SJCRH30 (cell line): ENCODE data around the gene FAM76A. TPM values are rescaled to one million over a fixed set of nuclear protein-coding genes. Genes with fewer than 3 reads are reported as not detected.

Experiments used
- DNase-seq, 2 experiments: peaks; one replicate each; pipeline ENCODE4 v3.0.0-alpha.2; 2015 to 2020
- H3K27ac ChIP-seq: fragments of 250-450 bp; sonication (Bioruptor Pico); 2 replicates; pipeline ENCODE4 v1.5.1; 2020; ENCODE audit warnings: mild to moderate bottlenecking, moderate library complexity
- H3K27me3 ChIP-seq: fragments of 250-450 bp; sonication (Bioruptor Pico); 2 replicates; pipeline ENCODE4 v1.5.1; 2020; ENCODE audit warnings: mild to moderate bottlenecking, moderate library complexity
- H3K36me3 ChIP-seq: fragments of 250-450 bp; sonication (Bioruptor Pico); 2 replicates; pipeline ENCODE4 v1.5.1; 2020; ENCODE audit warnings: mild to moderate bottlenecking, moderate library complexity
- H3K4me1 ChIP-seq: fragments of 250-450 bp; sonication (Bioruptor Pico); 2 replicates; pipeline ENCODE4 v1.5.1; 2020; ENCODE audit warnings: mild to moderate bottlenecking, moderate library complexity
- H3K4me3 ChIP-seq: fragments of 250-450 bp; sonication (Bioruptor Pico); 2 replicates; pipeline ENCODE4 v1.5.1; 2020; ENCODE audit warnings: mild to moderate bottlenecking, moderate library complexity
- H3K9me3 ChIP-seq: fragments of 250-450 bp; sonication (Bioruptor Pico); replicated peaks from 2 replicates; pipeline ENCODE4 v1.5.1; 2020; ENCODE audit warnings: mild to moderate bottlenecking, moderate library complexity
- total RNA-seq: library from RNA; depleted of rRNA; stranded (reverse); fragments of >200 nt; shearing (Covaris generic); gene quantifications from 2 replicates; pipeline ENCODE4 v1.2.3, GENCODE V29; 2014

FAM76A gene
- total RNA-seq, 1 experiment from 2014 or later, result 13.0 TPM

DNA sequence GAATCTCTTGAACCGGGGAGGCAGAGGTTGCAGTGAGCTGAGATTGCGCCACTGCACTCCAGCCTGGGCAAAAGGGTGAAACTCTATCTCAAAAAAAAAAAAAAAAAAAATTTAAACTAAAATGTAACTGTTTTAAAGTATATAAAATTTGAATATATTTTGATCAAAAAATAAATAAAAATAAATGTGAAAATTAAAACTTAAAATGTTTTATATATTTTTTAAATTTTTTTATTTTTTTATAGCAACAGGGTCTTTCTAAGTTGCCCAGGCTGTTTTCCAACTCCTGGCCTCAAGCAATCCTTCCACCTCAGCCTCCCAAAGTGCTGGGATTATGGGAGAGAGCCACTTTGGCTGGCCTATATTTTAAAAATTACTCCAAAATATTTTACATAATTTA lies 15.2 kb upstream of the FAM76A start:
- peaks cover 9% of the 10 kb centered on the region; the same call in 1 of the 2 replicates for H3K4me1 ChIP-seq
- H3K27me3 ChIP-seq, result no peaks in the 10 kb centered on the region
- H3K4me3 ChIP-seq, result no peak overlapping the region
- no peaks in the 10 kb centered on the region for H3K36me3 ChIP-seq
- H3K9me3 ChIP-seq, result 0 out of 2 replicates have a peak, but pooled peaks cover 4% of the 10 kb centered on the region
- no peak for DNase-seq
- no peak overlapping the region for H3K27ac ChIP-seq

DNA sequence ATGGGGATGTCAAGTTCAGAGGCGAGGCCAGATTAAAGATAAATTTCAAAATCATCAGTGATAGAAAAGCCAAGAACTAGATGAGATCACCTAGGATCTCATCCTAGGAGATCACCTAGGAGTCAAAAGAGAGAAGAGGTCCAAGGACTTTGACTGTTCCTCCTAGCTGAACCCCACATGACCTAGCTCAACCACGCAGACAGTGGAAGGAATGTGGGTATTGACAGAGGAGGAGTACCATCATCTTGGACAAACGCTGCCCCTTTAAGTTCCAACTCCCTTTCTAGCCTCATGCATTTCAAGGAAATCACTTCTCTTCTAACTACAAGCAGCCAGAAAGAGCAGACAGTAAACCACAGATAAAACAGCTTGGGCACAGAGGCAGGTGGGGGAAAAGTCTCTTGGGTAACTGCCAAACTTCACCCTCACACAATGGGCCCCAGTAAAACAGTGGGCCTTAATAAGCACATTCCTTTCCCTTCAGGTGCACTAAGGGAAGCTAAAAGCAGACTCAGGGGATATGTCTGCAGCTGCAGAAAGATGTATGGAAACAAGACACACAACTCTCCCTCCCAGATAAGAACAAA lies 12.5 kb upstream of the FAM76A start:
- Histone ChIP-seq H3K27me3 (no peaks in the 10 kb centered on the region), H3K4me1 (peaks cover 9% of the 10 kb centered on the region; the same call in 1 of the 2 replicates), H3K27ac (no peak overlapping the region), H3K4me3 (no peak overlapping the region), H3K36me3 (no peaks in the 10 kb centered on the region), H3K9me3 (peaks cover 10% of the 10 kb centered on the region; the same call in 1 of the 2 replicates)
- DNase-seq, result peak in 1 of 2 experiments; percentile 28

DNA sequence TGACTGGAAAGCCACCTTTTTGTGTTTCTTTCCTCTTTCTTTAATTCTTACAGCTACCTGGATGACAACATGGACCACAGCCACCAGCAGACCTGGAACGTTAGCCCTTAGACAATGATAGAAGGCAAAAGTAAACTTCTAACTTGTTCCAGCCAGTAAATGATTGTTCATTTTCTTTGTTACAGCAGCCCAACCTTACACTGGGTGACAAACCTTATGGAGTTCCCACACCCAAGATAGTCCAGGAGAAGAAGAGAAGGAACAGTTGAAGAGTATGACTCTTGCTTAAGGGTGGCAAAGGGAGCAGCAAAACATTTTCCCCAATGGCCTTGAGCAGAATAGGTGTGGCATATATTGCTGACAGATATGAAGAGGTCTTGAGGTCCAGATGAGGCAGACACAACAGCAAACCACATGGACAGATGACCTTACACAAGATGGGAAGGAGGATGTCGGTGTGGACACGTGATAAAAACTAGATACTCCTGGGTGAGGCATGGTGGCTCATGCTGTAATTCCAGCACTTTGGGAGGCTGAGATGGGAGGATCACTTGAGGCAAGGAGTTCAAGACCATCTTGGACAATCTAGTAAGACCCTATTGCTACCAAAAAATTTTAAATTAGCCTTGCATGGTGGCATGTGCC lies 11.8 kb upstream of the FAM76A start:
- peaks cover 9% of the 10 kb centered on the region; the same call in 1 of the 2 replicates for H3K4me1 ChIP-seq
- no peaks in the 10 kb centered on the region for H3K27me3 ChIP-seq
- H3K4me3 ChIP-seq, result no peak overlapping the region
- peaks cover 6% of the 10 kb centered on the region; the same call in 1 of the 2 replicates for H3K9me3 ChIP-seq
- no peak overlapping the region for H3K27ac ChIP-seq
- no peak for DNase-seq
- H3K36me3 ChIP-seq, result no peaks in the 10 kb centered on the region

DNA sequence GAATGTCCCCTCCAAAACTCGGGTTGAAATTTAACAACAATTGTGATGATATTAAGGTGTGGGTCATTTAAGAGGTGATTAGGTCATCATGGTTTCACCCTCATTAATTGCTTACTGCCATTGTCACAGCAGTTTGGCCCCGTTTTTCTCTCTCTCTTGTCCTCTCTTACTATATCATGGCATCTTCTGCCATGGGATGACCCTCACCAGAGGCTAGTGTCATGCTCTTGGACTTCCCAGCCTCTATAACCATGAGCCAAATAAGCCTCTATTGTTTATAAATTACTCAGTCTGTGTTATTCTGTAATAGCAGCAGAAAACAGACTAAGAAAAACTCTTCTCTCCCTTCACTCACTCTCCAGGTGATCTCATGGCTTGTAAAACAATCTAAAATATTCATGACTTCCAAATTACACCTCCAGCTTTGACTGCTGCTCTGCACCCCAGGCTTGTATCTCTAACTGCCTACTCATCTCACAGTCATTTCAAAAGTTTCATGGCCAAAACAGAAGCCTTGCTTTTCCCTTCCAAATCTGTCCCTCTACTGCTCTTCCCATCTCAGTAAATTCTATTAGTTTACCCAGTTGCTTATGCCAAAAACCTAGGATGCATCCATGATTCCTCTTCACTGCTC lies 9.4 kb upstream of the FAM76A start:
- Histone ChIP-seq H3K27ac (no peak overlapping the region), H3K9me3 (peaks cover 6% of the 10 kb centered on the region; the same call in 1 of the 2 replicates), H3K36me3 (no peaks in the 10 kb centered on the region), H3K27me3 (no peaks in the 10 kb centered on the region), H3K4me3 (no peak overlapping the region), H3K4me1 (peaks cover 9% of the 10 kb centered on the region; the same call in 1 of the 2 replicates)
- DNase-seq, result no peak

DNA sequence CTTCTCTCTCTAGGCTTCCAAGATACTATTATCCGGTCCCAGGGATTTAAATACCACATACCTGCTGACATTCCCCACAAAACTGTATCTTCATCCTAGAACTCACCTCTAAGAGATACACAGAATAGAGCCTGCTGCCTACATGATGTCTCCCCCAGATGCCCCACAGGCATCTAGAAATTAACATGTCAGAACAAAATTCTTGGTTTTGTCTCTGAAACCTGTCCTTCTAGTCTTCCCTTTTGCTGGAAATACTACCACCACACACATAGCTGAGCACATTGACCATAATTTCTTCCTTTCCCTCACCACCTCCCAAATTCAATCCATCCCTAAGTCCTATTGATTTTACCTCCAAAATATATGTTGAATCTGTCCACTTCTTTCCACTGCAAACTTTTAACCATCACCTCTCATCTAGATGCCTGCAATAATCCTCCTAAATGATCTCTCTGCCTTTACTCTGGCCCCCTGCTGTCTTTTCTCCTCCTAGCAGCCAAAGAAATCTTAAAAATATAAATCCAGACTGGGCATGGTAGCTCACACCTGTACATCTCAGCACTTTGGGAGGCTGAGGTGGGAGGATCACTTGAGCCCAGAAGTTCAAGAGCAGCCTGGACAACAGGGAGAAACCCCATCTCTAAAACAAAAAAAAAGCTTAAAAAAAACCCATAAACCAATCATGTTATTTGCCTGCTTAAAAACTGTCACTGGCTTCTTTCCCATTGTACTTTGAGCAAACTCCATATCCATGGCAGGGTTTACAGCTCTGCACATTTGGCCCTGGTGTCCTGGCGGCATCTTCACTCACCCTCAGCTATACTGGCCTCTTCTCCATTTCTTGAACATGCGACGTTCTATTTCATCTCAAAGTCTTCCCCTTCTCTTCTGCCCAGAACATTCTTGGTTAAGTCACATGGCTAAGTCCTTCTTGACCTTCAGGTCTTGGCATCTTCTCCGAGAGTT lies 6.2 kb upstream of the FAM76A start:
- Histone ChIP-seq H3K36me3 (no peaks in the 10 kb centered on the region), H3K4me1 (peaks cover 4% of the 10 kb centered on the region; the same call in 1 of the 2 replicates), H3K4me3 (no peak overlapping the region), H3K27ac (no peak overlapping the region), H3K9me3 (peaks cover 6% of the 10 kb centered on the region; the same call in 1 of the 2 replicates), H3K27me3 (no peaks in the 10 kb centered on the region)
- DNase-seq, result no peak

DNA sequence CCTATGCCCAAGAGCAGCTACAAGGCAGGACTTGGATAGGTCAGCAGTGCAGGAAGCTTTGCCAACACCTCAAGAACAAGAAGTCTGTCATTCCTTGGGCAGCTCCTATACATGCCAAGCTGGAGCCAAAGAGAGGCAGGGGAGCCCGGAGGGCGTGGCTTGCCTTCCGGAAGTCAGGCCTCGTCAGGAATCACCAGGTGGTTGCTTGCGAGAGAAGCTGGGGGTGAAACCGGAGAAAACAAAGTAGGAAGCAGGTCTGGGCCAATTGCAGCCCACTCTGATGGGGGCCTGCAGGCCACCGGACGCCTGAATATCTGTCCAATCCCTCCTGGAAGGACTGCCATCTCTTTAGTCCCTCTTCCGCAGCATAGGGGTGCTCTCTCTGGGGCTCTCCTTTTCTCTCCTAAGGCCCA lies 794 bp upstream of the FAM76A start:
- peak; percentile 86 to 88 for DNase-seq
- H3K27me3 ChIP-seq, result no peaks in the 10 kb centered on the region
- H3K36me3 ChIP-seq, result no peaks in the 10 kb centered on the region
- H3K9me3 ChIP-seq, result no peaks in the 10 kb centered on the region
- H3K4me3 ChIP-seq, result peak overlapping the region; percentile 54
- peak overlapping the region; percentile 70 for H3K27ac ChIP-seq
- H3K4me1 ChIP-seq, result peaks cover 12% of the 10 kb centered on the region

DNA sequence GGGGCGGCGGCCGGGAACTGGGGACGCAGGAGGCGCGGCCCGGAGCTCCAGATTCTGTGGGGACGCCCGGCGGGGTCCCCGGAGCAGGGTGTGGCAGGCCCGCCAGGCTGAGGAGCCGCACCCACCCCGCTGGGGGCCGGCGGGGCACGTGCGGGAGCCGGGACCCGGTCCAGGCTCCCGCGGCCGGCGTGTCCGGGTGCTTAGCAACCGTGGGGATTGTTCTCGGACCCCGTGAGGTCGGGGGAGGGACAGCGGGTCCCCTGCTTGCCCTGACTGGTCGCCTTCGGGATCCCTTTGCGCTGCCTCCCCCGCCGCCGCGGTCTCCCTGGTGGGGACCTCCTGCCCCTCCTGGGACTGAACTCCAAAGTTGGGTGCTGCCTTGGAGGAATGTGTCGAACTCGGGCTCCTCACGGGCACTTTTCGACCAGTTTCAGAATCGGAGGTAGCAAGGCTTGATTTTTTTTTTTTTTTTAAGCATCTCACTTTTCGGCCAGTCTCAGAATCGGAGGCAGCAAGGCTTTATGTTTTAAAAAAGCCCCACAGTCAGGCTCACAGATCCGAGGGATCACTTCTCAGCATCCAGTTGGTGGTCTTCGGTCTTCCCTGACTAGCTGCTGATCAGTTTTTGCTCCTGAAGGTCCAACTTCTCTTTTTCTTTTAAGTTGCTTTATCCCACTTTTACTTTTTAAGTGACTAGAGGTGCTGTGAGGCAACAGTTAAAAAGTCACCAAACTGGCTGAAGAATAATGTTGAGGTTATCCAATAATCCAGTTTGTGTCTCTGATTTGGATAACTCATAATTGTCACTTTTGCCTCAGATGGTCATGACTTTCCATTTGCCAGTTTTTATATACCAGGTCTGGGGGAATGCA lies 648 bp downstream of the FAM76A start:
- no peaks in the 10 kb centered on the region for H3K27me3 ChIP-seq
- H3K9me3 ChIP-seq, result no peaks in the 10 kb centered on the region
- no peaks in the 10 kb centered on the region for H3K36me3 ChIP-seq
- peaks cover 12% of the 10 kb centered on the region for H3K4me1 ChIP-seq
- peak overlapping the region; percentile 85 for H3K4me3 ChIP-seq
- peak; percentile 75 for DNase-seq
- H3K27ac ChIP-seq, result peak overlapping the region; percentile 23; the same call in 1 of the 2 replicates

DNA sequence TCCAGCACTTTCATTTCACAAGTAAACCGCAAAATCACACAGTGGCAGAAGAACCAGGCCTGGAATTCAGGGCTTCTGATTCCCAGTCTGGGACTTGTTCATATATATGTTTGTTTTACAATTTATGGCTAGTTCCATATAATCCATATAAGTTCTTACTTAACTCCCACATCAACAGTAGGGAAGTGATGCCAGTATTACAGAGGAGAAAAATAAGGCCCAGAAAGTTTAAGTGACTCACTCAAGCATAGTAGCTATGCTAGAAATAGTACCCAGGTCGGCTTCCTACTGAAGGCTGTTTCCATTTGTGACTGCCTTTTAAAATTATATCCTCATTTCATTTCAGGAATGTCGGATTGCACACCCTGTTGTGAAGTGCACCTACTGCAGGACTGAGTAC lies 1.4 kb downstream of the FAM76A start:
- no peak for DNase-seq
- no peaks in the 10 kb centered on the region for H3K36me3 ChIP-seq
- peaks cover 12% of the 10 kb centered on the region for H3K4me1 ChIP-seq
- no peaks in the 10 kb centered on the region for H3K9me3 ChIP-seq
- H3K4me3 ChIP-seq, result peak overlapping the region; percentile 85
- no peak overlapping the region for H3K27ac ChIP-seq
- no peaks in the 10 kb centered on the region for H3K27me3 ChIP-seq

DNA sequence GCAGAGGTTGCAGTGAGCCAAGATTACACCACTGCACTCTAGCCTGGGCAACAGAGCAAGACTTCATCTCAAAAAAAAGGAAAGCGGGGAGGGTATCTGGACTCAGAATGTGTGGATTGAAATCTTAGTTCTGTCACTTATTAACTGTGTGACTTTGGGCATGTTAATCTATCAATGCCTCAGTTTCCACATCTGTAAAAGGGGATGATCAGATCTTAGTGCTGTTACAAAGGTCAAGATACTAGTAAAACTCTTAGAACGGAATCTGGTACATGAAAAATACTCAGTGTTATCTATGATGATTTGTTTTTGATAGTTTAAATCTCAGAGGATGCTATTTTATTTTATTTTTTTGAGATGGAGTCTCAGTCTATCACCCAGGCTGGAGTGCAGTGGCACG lies 10.5 kb downstream of the FAM76A start:
- H3K36me3 ChIP-seq, result 0 out of 2 replicates have a peak, but pooled peaks cover 3% of the 10 kb centered on the region
- H3K27ac ChIP-seq, result no peak overlapping the region
- H3K9me3 ChIP-seq, result no peaks in the 10 kb centered on the region
- no peak overlapping the region for H3K4me3 ChIP-seq
- H3K27me3 ChIP-seq, result no peaks in the 10 kb centered on the region
- H3K4me1 ChIP-seq, result no peaks in the 10 kb centered on the region
- no peak for DNase-seq

DNA sequence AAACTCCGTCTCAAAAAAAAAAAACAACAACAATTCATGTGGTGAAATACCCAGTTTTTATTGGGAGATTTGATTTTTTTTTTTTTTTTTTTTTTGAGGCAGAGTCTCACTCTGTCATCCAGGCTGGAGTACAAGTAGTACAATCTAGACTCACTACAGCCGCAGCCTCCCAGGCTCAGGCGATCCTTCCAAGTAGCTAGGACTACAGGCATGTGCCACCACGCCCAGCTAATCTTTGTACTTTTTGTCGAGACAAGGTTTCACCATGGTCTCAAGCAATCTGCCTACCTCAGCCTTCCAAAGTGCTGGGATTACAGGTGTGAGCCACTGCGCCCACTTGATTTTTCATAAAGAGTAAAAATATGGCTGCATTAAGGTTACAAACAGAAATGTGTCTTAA lies 15.4 kb downstream of the FAM76A start:
- no peak for DNase-seq
- Histone ChIP-seq H3K27me3 (no peaks in the 10 kb centered on the region), H3K4me1 (no peaks in the 10 kb centered on the region), H3K36me3 (no peaks in the 10 kb centered on the region), H3K9me3 (no peaks in the 10 kb centered on the region), H3K27ac (no peak overlapping the region), H3K4me3 (no peak overlapping the region)

DNA sequence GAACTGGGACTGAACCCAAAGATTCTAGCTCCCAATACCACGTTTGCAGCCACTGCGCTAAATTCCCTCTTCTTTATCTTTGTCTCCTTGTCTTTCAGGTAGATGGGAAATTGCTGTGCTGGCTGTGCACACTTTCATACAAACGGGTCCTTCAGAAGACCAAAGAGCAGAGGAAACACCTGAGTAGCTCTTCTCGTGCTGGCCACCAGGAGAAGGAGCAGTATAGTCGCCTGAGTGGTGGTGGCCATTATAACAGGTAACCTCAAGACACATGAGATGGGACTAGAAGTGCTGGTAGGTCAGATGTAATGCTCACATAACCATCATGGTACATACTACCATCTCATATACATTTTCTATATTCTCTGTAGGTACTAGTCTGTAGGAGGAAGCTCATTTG lies 18.8 kb downstream of the FAM76A start:
- no peaks in the 10 kb centered on the region for H3K4me1 ChIP-seq
- H3K27ac ChIP-seq, result no peak overlapping the region
- no peak for DNase-seq
- no peak overlapping the region for H3K4me3 ChIP-seq
- no peaks in the 10 kb centered on the region for H3K9me3 ChIP-seq
- H3K36me3 ChIP-seq, result peaks cover 4% of the 10 kb centered on the region; the same call in 1 of the 2 replicates
- H3K27me3 ChIP-seq, result no peaks in the 10 kb centered on the region

DNA sequence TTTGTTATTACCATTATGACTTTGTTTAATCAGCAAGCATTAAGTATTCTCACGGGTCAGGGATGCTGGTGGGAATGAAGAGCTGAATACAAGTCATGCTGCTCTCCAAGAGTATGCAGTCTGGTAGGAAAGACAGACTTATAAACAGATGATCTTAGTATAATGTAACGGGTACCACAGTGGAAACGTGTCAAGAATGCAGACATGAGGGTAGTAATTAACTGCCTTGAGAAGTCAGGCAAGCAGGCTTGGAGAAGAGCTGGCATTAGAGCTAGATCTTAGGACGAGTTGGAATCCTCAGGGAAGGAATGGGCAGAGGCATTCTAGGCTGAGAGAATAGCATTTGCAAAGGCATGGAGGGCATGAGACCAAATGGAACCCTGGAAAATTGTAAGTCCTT lies 19.7 kb downstream of the FAM76A start:
- no peak overlapping the region for H3K27ac ChIP-seq
- DNase-seq, result no peak

DNA sequence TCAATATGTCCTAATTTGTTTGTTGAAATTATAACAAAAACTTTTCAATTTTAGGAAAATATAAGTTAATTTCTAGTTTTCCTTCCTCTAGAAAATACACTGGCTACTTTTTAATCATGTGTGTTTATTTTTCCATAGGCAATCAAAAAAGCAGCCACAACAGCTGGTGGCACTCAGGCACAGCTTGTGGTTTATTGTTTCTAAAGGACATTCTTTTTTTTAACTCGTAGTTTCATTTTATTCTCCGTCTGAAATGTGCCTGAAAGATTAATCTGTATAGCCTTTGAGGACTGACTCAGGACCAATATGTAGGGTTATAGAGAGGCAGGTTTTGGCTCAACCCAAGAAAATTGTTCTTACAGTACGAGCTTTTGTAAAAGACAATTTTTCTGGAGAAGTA lies 26.6 kb downstream of the FAM76A start:
- Histone ChIP-seq H3K4me3 (no peak overlapping the region), H3K9me3 (no peaks in the 10 kb centered on the region), H3K4me1 (peaks cover 9% of the 10 kb centered on the region; the same call in 1 of the 2 replicates), H3K27ac (no peak overlapping the region), H3K36me3 (peaks cover 4% of the 10 kb centered on the region; the same call in 1 of the 2 replicates), H3K27me3 (no peaks in the 10 kb centered on the region)
- DNase-seq, result peak; percentile 15 to 44

More for the DNA sequence above, 19.7 kb downstream of the FAM76A start:
- Histone ChIP-seq H3K27me3 (no peaks in the 10 kb centered on the region), H3K9me3 (no peaks in the 10 kb centered on the region), H3K4me1 (no peaks in the 10 kb centered on the region), H3K4me3 (no peak overlapping the region), H3K36me3 (peaks cover 7% of the 10 kb centered on the region; the same call in 1 of the 2 replicates)
